ENCODE data around the gene PKLR. TPM values are rescaled to one million over a fixed set of nuclear protein-coding genes. Genes with fewer than 3 reads are reported as not detected.

PKLR gene
- total RNA-seq, 2 experiments from 2014 or later: not detected

- H3K4me1 Mint-ChIP-seq: peaks cover 49% of the 10 kb centered on the region
- H3K27ac Mint-ChIP-seq: peak overlapping the region; percentile 78
- ATAC-seq (peak; percentile 69), DNase-seq (peak; percentile 90)
- CTCF ChIA-PET: interaction anchor here (0.6 to 9.0 kb wide), 36 partner anchors 12 to 395 kb away, joined by 3 to 160 read pairs (median 4); partner anchors contain the start of genes CLK2, ENTREP3, FDPS and HCN3
- no peaks in the 10 kb centered on the region for H3K9me3 Mint-ChIP-seq (ENCODE audit: low read depth)
- H3K27me3 Mint-ChIP-seq: no peaks in the 10 kb centered on the region
- peak overlapping the region; percentile 85 for H3K4me3 Mint-ChIP-seq
- H3K36me3 Mint-ChIP-seq: peaks cover 15% of the 10 kb centered on the region
Observed at GRCh38 chr1:155323729-155324036, 22.4 kb upstream of the PKLR start.

- peak; percentile 58 for ATAC-seq
- Mint-ChIP-seq H3K27me3 (no peaks in the 10 kb centered on the region), H3K4me1 (peaks cover 51% of the 10 kb centered on the region), H3K9me3 (ENCODE audit: low read depth) (no peaks in the 10 kb centered on the region), H3K36me3 (peaks cover 17% of the 10 kb centered on the region), H3K27ac (peak overlapping the region; percentile 76), H3K4me3 (peak overlapping the region; percentile 85)
- peak; percentile 90 for DNase-seq
- CTCF ChIA-PET: interaction anchor here (0.6 to 9.0 kb wide), 36 partner anchors 11 to 396 kb away, joined by 3 to 160 read pairs (median 5); partner anchors contain the start of genes CLK2, ENTREP3, FDPS and HCN3
Observed at GRCh38 chr1:155322953-155323728, 21.9 kb upstream of the PKLR start.

GRCh38 chr1:155322571-155322952 is 21.3 kb upstream of the PKLR start:
- CTCF ChIA-PET: interaction anchor here (0.6 to 9.0 kb wide), 18 partner anchors 11 to 214 kb away, joined by 3 to 160 read pairs (median 6); partner anchors contain the start of genes CLK2, FDPS, HCN3 and KRTCAP2
- Mint-ChIP-seq H3K4me1 (peaks cover 49% of the 10 kb centered on the region), H3K27ac (no peak overlapping the region)

GRCh38 chr1:155321639-155322503 is 20.6 kb upstream of the PKLR start:
- peaks cover 18% of the 10 kb centered on the region for H3K36me3 Mint-ChIP-seq
- peak overlapping the region; percentile 85 for H3K4me3 Mint-ChIP-seq
- peaks cover 51% of the 10 kb centered on the region for H3K4me1 Mint-ChIP-seq
- H3K27me3 Mint-ChIP-seq: no peaks in the 10 kb centered on the region
- DNase-seq: no peak
- no peaks in the 10 kb centered on the region for H3K9me3 Mint-ChIP-seq (ENCODE audit: low read depth)
- ATAC-seq: no peak
- H3K27ac Mint-ChIP-seq: no peak overlapping the region
- CTCF ChIA-PET: interaction anchor here (0.6 to 9.0 kb wide), 18 partner anchors 10 to 215 kb away, joined by 3 to 160 read pairs (median 6); partner anchors contain the start of genes CLK2, ENTREP3, FDPS and HCN3

More at GRCh38 chr1:155322571-155322952, 21.3 kb upstream of the PKLR start:
- H3K4me3 Mint-ChIP-seq: peak overlapping the region; percentile 85
- no peaks in the 10 kb centered on the region for H3K9me3 Mint-ChIP-seq (ENCODE audit: low read depth)
- peak; percentile 53 for DNase-seq
- peaks cover 18% of the 10 kb centered on the region for H3K36me3 Mint-ChIP-seq
- H3K27me3 Mint-ChIP-seq: no peaks in the 10 kb centered on the region
- ATAC-seq: no peak

GRCh38 chr1:155320661-155321617 is 19.7 kb upstream of the PKLR start, which contains the start of gene RUSC1:
Gene RUSC1 (plus strand): TSS chr1:155320894. CDS start chr1:155321774, 880 bp downstream.
- peaks cover 49% of the 10 kb centered on the region for H3K4me1 Mint-ChIP-seq
- H3K36me3 Mint-ChIP-seq: peaks cover 18% of the 10 kb centered on the region
- peak within 1 kb of the TSS; percentile 15 for H3K4me3 Mint-ChIP-seq
- CTCF ChIA-PET: interaction anchor here (0.6 to 9.0 kb wide), 13 partner anchors 9 to 216 kb away, joined by 3 to 160 read pairs (median 18); partner anchors contain the start of genes CLK2, ENTREP3, FDPS and SCAMP3
- DNase-seq: peak; percentile 81
- peak within 1 kb of the TSS; percentile 25 for H3K27ac Mint-ChIP-seq
- ATAC-seq: peak; percentile 10
- H3K27me3 Mint-ChIP-seq: no peaks in the 10 kb centered on the region
- no peaks in the 10 kb centered on the region for H3K9me3 Mint-ChIP-seq (ENCODE audit: low read depth)

GRCh38 chr1:155320252-155320651 is 19.0 kb upstream of the PKLR start:
- CTCF ChIA-PET: interaction anchor here (0.8 to 9.0 kb wide), 5 partner anchors 8 to 69 kb away, joined by 3 to 160 read pairs (median 36); partner anchors contain the start of genes FDPS and SCAMP3
- H3K27ac Mint-ChIP-seq: peak overlapping the region; percentile 25

GRCh38 chr1:155319536-155319935 is 18.3 kb upstream of the PKLR start:
- DNase-seq: no peak
- no peak overlapping the region for H3K4me3 Mint-ChIP-seq
- CTCF ChIA-PET: interaction anchor here (0.8 to 9.0 kb wide), 4 partner anchors 13 to 68 kb away, joined by 3 to 160 read pairs (median 30); partner anchors contain the start of genes FDPS and SCAMP3
- H3K27me3 Mint-ChIP-seq: no peaks in the 10 kb centered on the region
- peaks cover 22% of the 10 kb centered on the region for H3K36me3 Mint-ChIP-seq
- H3K9me3 Mint-ChIP-seq (ENCODE audit: low read depth): no peaks in the 10 kb centered on the region
- no peak for ATAC-seq
- H3K4me1 Mint-ChIP-seq: peaks cover 41% of the 10 kb centered on the region
- H3K27ac Mint-ChIP-seq: no peak overlapping the region

More at GRCh38 chr1:155320252-155320651, 19.0 kb upstream of the PKLR start:
- Mint-ChIP-seq H3K36me3 (peaks cover 18% of the 10 kb centered on the region), H3K9me3 (ENCODE audit: low read depth) (no peaks in the 10 kb centered on the region), H3K4me3 (no peak overlapping the region), H3K27me3 (no peaks in the 10 kb centered on the region), H3K4me1 (peaks cover 43% of the 10 kb centered on the region)
- ATAC-seq (no peak), DNase-seq (no peak)

GRCh38 chr1:155318082-155318481 is 16.8 kb upstream of the PKLR start:
- Mint-ChIP-seq H3K27ac (peak overlapping the region; percentile 16), H3K36me3 (peaks cover 27% of the 10 kb centered on the region), H3K4me3 (no peak overlapping the region), H3K9me3 (ENCODE audit: low read depth) (no peaks in the 10 kb centered on the region), H3K4me1 (peaks cover 46% of the 10 kb centered on the region), H3K27me3 (no peaks in the 10 kb centered on the region)
- CTCF ChIA-PET: interaction anchor here (0.6 to 9.0 kb wide), 3 partner anchors 11 to 68 kb away, joined by 3 to 56 read pairs (median 15); partner anchors contain the start of gene FDPS
- no peak for DNase-seq
- no peak for ATAC-seq

GRCh38 chr1:155316922-155317321 is 15.7 kb upstream of the PKLR start:
- CTCF ChIA-PET: interaction anchor here (2.9 to 9.0 kb wide), 2 partner anchors 10 to 66 kb away, joined by 15 to 56 read pairs; partner anchors contain the start of gene FDPS
- H3K4me1 Mint-ChIP-seq: peaks cover 46% of the 10 kb centered on the region
- H3K27ac Mint-ChIP-seq: no peak overlapping the region
- peaks cover 36% of the 10 kb centered on the region for H3K36me3 Mint-ChIP-seq
- H3K27me3 Mint-ChIP-seq: no peaks in the 10 kb centered on the region
- ATAC-seq (no peak), DNase-seq (no peak)
- no peaks in the 10 kb centered on the region for H3K9me3 Mint-ChIP-seq (ENCODE audit: low read depth)
- H3K4me3 Mint-ChIP-seq: no peak overlapping the region

- H3K36me3 Mint-ChIP-seq: peaks cover 42% of the 10 kb centered on the region
- CTCF ChIA-PET: interaction anchor here (1.3 to 5.9 kb wide), 2 partner anchors 9 to 62 kb away, joined by 4 to 36 read pairs; partner anchors contain the start of gene RUSC1
- H3K4me3 Mint-ChIP-seq: no peak overlapping the region
- DNase-seq: no peak
- H3K4me1 Mint-ChIP-seq: peaks cover 40% of the 10 kb centered on the region
- no peaks in the 10 kb centered on the region for H3K27me3 Mint-ChIP-seq
- ATAC-seq: no peak
- no peak overlapping the region for H3K27ac Mint-ChIP-seq
- no peaks in the 10 kb centered on the region for H3K9me3 Mint-ChIP-seq (ENCODE audit: low read depth)
Observed at GRCh38 chr1:155313261-155313660, 12.0 kb upstream of the PKLR start.

- CTCF ChIA-PET: interaction anchor here (3.9 to 5.9 kb wide), 2 partner anchors 13 to 58 kb away, joined by 22 to 36 read pairs; partner anchors contain the start of gene RUSC1
- no peak for DNase-seq
- H3K27ac Mint-ChIP-seq: peak overlapping the region; percentile 96
- no peak for ATAC-seq
- peaks cover 37% of the 10 kb centered on the region for H3K36me3 Mint-ChIP-seq
- peak overlapping the region; percentile 97 for H3K4me3 Mint-ChIP-seq
- peaks cover 42% of the 10 kb centered on the region for H3K4me1 Mint-ChIP-seq
- H3K27me3 Mint-ChIP-seq: no peaks in the 10 kb centered on the region
- no peaks in the 10 kb centered on the region for H3K9me3 Mint-ChIP-seq (ENCODE audit: low read depth)
Observed at GRCh38 chr1:155309423-155310021, 8.3 kb upstream of the PKLR start.
